Smooth muscle cell (in vitro differentiated cells): ENCODE measurements around the gene LRRC42. TPM values are rescaled to one million over a fixed set of nuclear protein-coding genes. Genes with fewer than 3 reads are reported as not detected.

Source experiments
- DNase-seq: peaks from one replicate; lab custom pipeline; 2025; ENCODE audit not compliant: unreplicated experiment; lab: John Stamatoyannopoulos, UW
- H2AFZ ChIP-seq: fragments of 200-600 bp; sonication (generic); 2 replicates; pipeline ENCODE4 v1.6.0; 2016; ENCODE audit warnings: antibody characterized with exemption, low read depth, mild to moderate bottlenecking
- H3F3A ChIP-seq: fragments of 200-600 bp; sonication (generic); 2 replicates; pipeline ENCODE4 v1.6.0; 2017; ENCODE audit warnings: antibody characterized with exemption, low read depth
- H3K27ac ChIP-seq: fragments of 200-600 bp; sonication (generic); 2 replicates; pipeline ENCODE4 v1.5.1; 2016; ENCODE audit warnings: low read depth, mild to moderate bottlenecking
- H3K27me3 ChIP-seq: fragments of 200-600 bp; sonication (generic); 2 replicates; pipeline ENCODE4 v1.6.1; 2016; ENCODE audit warnings: low read depth, mild to moderate bottlenecking
- H3K36me3 ChIP-seq: fragments of 200-600 bp; sonication (generic); 2 replicates; pipeline ENCODE4 v1.5.1; 2016; ENCODE audit warnings: low read depth
- H3K4me1 ChIP-seq: fragments of 200-600 bp; sonication (generic); 2 replicates; pipeline ENCODE4 v1.5.1; 2016; ENCODE audit warnings: low read depth
- H3K4me2 ChIP-seq: fragments of 200-600 bp; sonication (generic); 2 replicates; pipeline ENCODE4 v1.6.0; 2016; ENCODE audit warnings: mild to moderate bottlenecking
- H3K4me3 ChIP-seq: fragments of 200-600 bp; sonication (generic); 2 replicates; pipeline ENCODE4 v1.5.1; 2016; ENCODE audit warnings: mild to moderate bottlenecking
- H3K79me2 ChIP-seq: fragments of 200-600 bp; sonication (generic); 2 replicates; pipeline ENCODE4 v1.6.0; 2016; ENCODE audit warnings: low read depth, mild to moderate bottlenecking
- H3K9ac ChIP-seq: fragments of 200-600 bp; sonication (generic); 2 replicates; pipeline ENCODE4 v1.6.0; 2016; ENCODE audit warnings: low read depth
- H3K9me3 ChIP-seq: fragments of 200-600 bp; sonication (generic); replicated peaks from 2 replicates; pipeline ENCODE4 v1.5.1; 2016; ENCODE audit warnings: low read depth
- H4K20me1 ChIP-seq: fragments of 200-600 bp; sonication (generic); 2 replicates; pipeline ENCODE4 v1.6.0; 2016; ENCODE audit warnings: low read depth
- WGBS: methylation state at CpG from one replicate; pipeline ENCODE4 v1.1.7; 2016; ENCODE audit warnings: low lambda C conversion rate; 5-methylcytosine and 5-hydroxymethylcytosine counted together
- polyA plus RNA-seq: library from polyadenylated mRNA; unstranded; fragments of >200 nt; fragmentation: Nextera tagmentation; extraction: Ambion mirVana; gene quantifications from 2 replicates; pipeline ENCODE4 v1.2.1, GENCODE V29; 2016
- total RNA-seq: library from RNA; depleted of rRNA; stranded (reverse); fragments of >200 nt; gene quantifications from 2 replicates; pipeline ENCODE4 v1.2.3, GENCODE V29; 2014
- TF ChIP-seq, protein P1 (sequence below): fragments of 200-600 bp; sonication (generic); IDR thresholded peaks from 2 replicates; pipeline ENCODE4 v1.5.1; 2017; ENCODE audit warnings: borderline replicate concordance, mild to moderate bottlenecking, antibody characterized with exemption; ENCODE audit not compliant: insufficient read depth, poor library complexity, severe bottlenecking

The LRRC42 gene
- total and polyA plus RNA-seq, 2 experiments from 2014 or later = 36.5 to 37.0 TPM

DNA sequence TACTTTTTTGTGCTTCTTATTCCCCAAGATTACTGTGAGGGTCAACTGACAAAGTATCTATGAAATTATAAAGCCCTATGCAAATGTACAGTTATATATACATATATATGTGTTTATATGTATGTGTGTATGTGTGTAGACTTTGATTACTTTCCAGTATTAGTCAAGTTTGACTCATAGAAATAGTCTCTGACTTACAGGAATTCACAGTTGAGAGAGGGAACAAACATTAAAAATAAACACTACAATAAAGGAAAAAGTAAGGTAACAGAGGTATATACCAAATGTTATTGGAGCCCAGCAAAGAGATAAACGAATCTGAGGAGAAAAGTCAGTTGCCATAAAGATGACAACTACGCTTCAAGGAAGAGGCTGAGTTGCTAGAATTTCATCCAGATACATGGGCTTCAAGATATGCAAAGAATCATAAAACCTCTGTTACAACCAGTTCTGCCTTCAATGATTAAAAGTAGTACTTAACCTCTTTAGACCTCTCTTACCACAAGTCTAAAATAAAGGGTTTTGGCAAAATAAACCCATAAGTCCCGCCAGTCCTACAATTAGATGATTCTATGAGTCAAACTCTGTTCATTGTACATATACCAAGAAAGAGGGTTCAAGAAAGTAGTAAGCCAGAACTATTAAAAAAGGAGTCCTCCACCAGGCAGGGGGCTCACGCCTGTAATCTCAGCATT lies 7.9 kb upstream of the LRRC42 start:
- H3K4me2 ChIP-seq = no peak overlapping the region
- H3K4me1 ChIP-seq = no peaks in the 10 kb centered on the region
- H4K20me1 ChIP-seq = peaks cover 14% of the 10 kb centered on the region
- no peak overlapping the region for H3K4me3 ChIP-seq
- H3F3A ChIP-seq = no peaks in the 10 kb centered on the region
- H3K27ac ChIP-seq = peak overlapping the region; percentile 13
- no peak overlapping the region for H3K9ac ChIP-seq
- peaks cover 20% of the 10 kb centered on the region for H3K9me3 ChIP-seq
- 87% methylated on average over 4 of the region's 4 CpGs for whole genome bisulfite sequencing
- DNase-seq = no peak
- H3K36me3 ChIP-seq = peaks cover 21% of the 10 kb centered on the region
- TF ChIP-seq, protein P1, sequence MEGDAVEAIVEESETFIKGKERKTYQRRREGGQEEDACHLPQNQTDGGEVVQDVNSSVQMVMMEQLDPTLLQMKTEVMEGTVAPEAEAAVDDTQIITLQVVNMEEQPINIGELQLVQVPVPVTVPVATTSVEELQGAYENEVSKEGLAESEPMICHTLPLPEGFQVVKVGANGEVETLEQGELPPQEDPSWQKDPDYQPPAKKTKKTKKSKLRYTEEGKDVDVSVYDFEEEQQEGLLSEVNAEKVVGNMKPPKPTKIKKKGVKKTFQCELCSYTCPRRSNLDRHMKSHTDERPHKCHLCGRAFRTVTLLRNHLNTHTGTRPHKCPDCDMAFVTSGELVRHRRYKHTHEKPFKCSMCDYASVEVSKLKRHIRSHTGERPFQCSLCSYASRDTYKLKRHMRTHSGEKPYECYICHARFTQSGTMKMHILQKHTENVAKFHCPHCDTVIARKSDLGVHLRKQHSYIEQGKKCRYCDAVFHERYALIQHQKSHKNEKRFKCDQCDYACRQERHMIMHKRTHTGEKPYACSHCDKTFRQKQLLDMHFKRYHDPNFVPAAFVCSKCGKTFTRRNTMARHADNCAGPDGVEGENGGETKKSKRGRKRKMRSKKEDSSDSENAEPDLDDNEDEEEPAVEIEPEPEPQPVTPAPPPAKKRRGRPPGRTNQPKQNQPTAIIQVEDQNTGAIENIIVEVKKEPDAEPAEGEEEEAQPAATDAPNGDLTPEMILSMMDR = no peak
- no peak overlapping the region for H2AFZ ChIP-seq
- peaks cover 37% of the 10 kb centered on the region for H3K79me2 ChIP-seq
- H3K27me3 ChIP-seq = no peaks in the 10 kb centered on the region

- H3K9me3 ChIP-seq = no peaks in the 10 kb centered on the region
- H3K4me2 ChIP-seq = no peak overlapping the region
- H4K20me1 ChIP-seq = peaks cover 14% of the 10 kb centered on the region
- no peak overlapping the region for H3K9ac ChIP-seq
- DNase-seq = no peak
- no peaks in the 10 kb centered on the region for H3F3A ChIP-seq
- no peaks in the 10 kb centered on the region for H3K27me3 ChIP-seq
- no peaks in the 10 kb centered on the region for H3K36me3 ChIP-seq
- H3K79me2 ChIP-seq = peaks cover 60% of the 10 kb centered on the region
- TF ChIP-seq, protein P1 = no peak
- H3K4me3 ChIP-seq = no peak overlapping the region
- H3K27ac ChIP-seq = no peak overlapping the region
- peaks cover 5% of the 10 kb centered on the region for H3K4me1 ChIP-seq
- no peak overlapping the region for H2AFZ ChIP-seq
- WGBS = 92% methylated on average over 7 of the region's 7 CpGs
These were observed 3.8 kb upstream of the LRRC42 start for GRCh38 chr1:53942127-53942957.

DNA sequence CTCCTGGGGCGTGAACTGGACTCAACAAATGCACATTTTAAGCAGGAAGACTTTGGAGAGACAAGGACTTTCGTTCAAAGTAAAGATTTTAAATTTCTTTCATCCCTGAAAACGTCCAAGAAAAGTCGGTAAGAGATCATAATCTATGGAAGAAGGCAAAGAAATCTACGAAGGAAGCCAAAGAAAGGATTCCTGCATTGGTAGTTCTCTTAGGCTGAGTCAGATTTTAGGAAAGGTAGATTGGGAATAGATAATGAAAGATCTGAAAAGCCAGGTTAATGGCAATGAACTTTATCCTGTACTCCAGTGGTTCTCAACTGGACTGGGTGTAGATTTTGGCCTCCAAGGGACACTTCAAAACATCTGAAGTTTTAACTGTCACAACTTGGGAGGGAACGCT lies 3.1 kb upstream of the LRRC42 start:
- peaks cover 68% of the 10 kb centered on the region for H3K79me2 ChIP-seq
- TF ChIP-seq, protein P1 = no peak

More for the DNA sequence above, 3.1 kb upstream of the LRRC42 start:
- H3K27ac ChIP-seq = no peak overlapping the region
- no peaks in the 10 kb centered on the region for H3F3A ChIP-seq
- H3K9me3 ChIP-seq = no peaks in the 10 kb centered on the region
- 95% methylated on average over 6 of the region's 6 CpGs for WGBS
- H4K20me1 ChIP-seq = peaks cover 21% of the 10 kb centered on the region
- no peaks in the 10 kb centered on the region for H3K27me3 ChIP-seq
- no peak overlapping the region for H3K4me2 ChIP-seq
- no peak overlapping the region for H3K4me3 ChIP-seq
- no peak overlapping the region for H3K9ac ChIP-seq
- DNase-seq = no peak
- H2AFZ ChIP-seq = no peak overlapping the region
- H3K4me1 ChIP-seq = peaks cover 9% of the 10 kb centered on the region
- no peaks in the 10 kb centered on the region for H3K36me3 ChIP-seq
